GM12878 (cell line): ENCODE data around the gene LRRFIP2. TPM values are rescaled to one million over a fixed set of nuclear protein-coding genes. Genes with fewer than 3 reads are reported as not detected.

Source experiments
- E4F1 ChIP-seq: fragments of 450-650 bp; IDR thresholded peaks from 2 replicates; pipeline ENCODE4 v1.6.1; 2018; ENCODE audit warnings: borderline replicate concordance, mild to moderate bottlenecking; ENCODE audit not compliant: partially characterized antibody
- JUNB ChIP-seq: IDR thresholded peaks from 2 replicates; pipeline ENCODE4 v1.6.1; 2016; ENCODE audit warnings: antibody characterized with exemption, mild to moderate bottlenecking
- SP1 ChIP-seq: IDR thresholded peaks from one replicate; pipeline ENCODE4 v1.6.1; 2011; ENCODE audit warnings: low read depth, low read length
- ZBTB40 ChIP-seq: fragments of 450-650 bp; IDR thresholded peaks from 2 replicates; pipeline ENCODE4 v1.6.1; 2016; ENCODE audit warnings: mild to moderate bottlenecking, moderate library complexity, borderline replicate concordance
- polyA plus RNA-seq, 11 experiments: library from polyadenylated mRNA; depleted of rRNA in 4 of 11; unstranded in 6 of 11; stranded (reverse) in 5 of 11; fragments of >200 nt; fragmentation: Nextera tagmentation in 4 of 11; fragmentation: Illumina TruSeq in 1 of 11; extraction: Ambion mirVana in 4 of 11; extraction: Trizol in 1 of 11; gene quantifications; 1 replicate in 1 of 11; 2 replicates in 10 of 11; pipeline versions ENCODE4 v1.2.1 to v1.2.3, GENCODE V29; 2011 to 2016; ENCODE audit warnings: inconsistent platforms in 2 of 11, missing spikeins in 2 of 11, low read depth in 1 of 11
- total RNA-seq, 4 experiments: library from RNA; depleted of rRNA in 3 of 4; stranded (reverse); fragments of >200 nt in 3 of 4; fragmentation: Illumina TruSeq in 1 of 4; extraction: Trizol in 1 of 4; gene quantifications; 2 replicates each; pipeline versions ENCODE4 v1.2.1 to v1.2.3, GENCODE V29; 2013 to 2021

LRRFIP2 gene
- total and polyA plus RNA-seq, 10 of the 15 experiments (the other 5 are each of a cell fraction or from before 2014, with no cell fraction given): 9.7 to 46.9 (median 38.1) TPM

- TF ChIP-seq ZBTB40: no peak
- no peak for TF ChIP-seq SP1
- TF ChIP-seq JUNB: no peak
- TF ChIP-seq E4F1: no peak
Observed at GRCh38 chr3:37024820-37025405, 149.5 kb downstream of the LRRFIP2 start (continued).
